GM23248 (cell line): Measurements from ENCODE around the gene PET117.

Experiments
- EZH2 ChIP-seq: fragments of 200-600 bp; sonication (generic); IDR thresholded peaks from 2 replicates; pipeline ENCODE4 v1.6.1; 2018; ENCODE audit warnings: antibody characterized with exemption, mild to moderate bottlenecking; ENCODE audit not compliant: insufficient read depth, poor library complexity, severe bottlenecking
- EZH2phosphoT487 ChIP-seq: fragments of 200-600 bp; sonication (generic); IDR thresholded peaks from 2 replicates; pipeline ENCODE4 v1.6.1; 2018; ENCODE audit warnings: antibody characterized with exemption, moderate library complexity, mild to moderate bottlenecking, low read depth; ENCODE audit not compliant: insufficient read depth

DNA sequence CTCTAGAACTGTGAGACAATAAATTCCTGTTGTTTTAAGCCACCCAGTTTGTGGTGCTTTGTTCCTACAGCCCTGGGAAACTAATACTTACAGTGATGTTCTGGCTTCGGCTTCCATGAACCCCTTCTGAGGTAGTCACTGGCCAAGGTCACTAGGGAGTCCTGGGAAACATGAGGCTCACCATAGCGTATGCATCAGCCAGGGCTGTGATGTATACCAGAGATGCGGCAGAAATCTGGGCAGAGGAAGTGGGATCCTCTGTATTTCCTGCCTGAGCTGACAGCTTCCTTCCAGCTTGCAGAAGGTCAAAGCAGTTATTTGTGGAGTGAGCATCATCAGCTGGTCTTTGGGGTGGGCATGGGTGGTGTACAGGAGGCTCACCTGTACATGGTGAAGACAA is 27.9 kb downstream of the PET117 start:
- no peak for TF ChIP-seq EZH2
- no peak for TF ChIP-seq EZH2phosphoT487
